ENCODE results near the gene VTI1A. TPM values are rescaled to one million over a fixed set of nuclear protein-coding genes. Genes with fewer than 3 reads are reported as not detected.

VTI1A gene
- total RNA-seq, 2 donors from 2014 or later: 35.2 to 46.9 TPM

- Mint-ChIP-seq H3K27me3 (no peaks in the 10 kb centered on the region), H3K27ac (no peak overlapping the region), H3K4me3 (no peak overlapping the region), H3K9me3 (peaks cover 5% of the 10 kb centered on the region), H3K36me3 (ENCODE audit: low read depth) (no peaks in the 10 kb centered on the region), H3K4me1 (no peaks in the 10 kb centered on the region)
- no peak for ATAC-seq (replicated peaks)
Measured at GRCh38 chr10:112794201-112794600, 347.2 kb downstream of the VTI1A start.

DNA sequence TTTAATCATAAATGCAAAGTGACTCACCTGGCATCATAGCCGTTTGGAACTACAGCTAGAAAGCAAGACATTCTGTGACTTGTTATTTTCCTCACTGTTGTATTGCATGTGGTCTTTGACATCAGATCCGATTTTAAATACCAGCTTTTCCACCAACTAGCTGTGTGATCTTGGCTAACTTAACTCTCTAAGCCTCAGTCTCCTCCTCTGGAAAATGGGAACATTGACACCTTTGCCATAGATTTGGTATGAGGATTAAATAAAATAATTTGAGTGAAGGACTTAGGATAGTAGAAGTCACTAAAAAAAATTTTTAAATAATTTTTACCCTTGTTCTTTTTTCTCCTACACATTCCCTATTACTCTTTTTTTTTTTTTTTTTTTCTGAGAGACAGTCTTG lies 348.1 kb downstream of the VTI1A start:
- Mint-ChIP-seq H3K9me3 (no peaks in the 10 kb centered on the region), H3K27ac (no peak overlapping the region), H3K4me3 (no peak overlapping the region), H3K27me3 (no peaks in the 10 kb centered on the region), H3K4me1 (no peaks in the 10 kb centered on the region), H3K36me3 (ENCODE audit: low read depth) (no peaks in the 10 kb centered on the region)
- ATAC-seq (replicated peaks): no peak

DNA sequence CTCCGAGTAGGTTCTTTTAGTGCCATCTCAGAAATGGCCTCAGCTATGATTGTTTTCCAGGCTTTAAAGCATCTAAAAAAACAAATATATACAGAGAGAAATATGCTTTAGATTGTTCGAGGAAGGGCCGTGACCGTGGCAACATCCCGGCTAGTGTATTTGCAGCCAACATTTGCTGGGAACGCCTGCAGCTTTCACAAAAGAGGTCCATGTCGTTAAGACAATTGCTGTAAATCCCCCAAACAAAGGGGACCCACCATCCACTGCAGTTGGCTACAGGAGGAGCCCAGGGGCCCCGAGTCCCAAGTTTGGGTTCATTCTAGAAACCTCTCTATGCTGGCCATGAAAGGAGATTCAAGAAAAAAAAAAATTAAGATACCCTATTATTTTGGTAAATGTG lies 350.2 kb downstream of the VTI1A start:
- Mint-ChIP-seq H3K36me3 (ENCODE audit: low read depth) (no peaks in the 10 kb centered on the region), H3K27ac (no peak overlapping the region), H3K4me1 (no peaks in the 10 kb centered on the region), H3K27me3 (no peaks in the 10 kb centered on the region), H3K4me3 (no peak overlapping the region), H3K9me3 (no peaks in the 10 kb centered on the region)
- no peak for ATAC-seq (replicated peaks)

DNA sequence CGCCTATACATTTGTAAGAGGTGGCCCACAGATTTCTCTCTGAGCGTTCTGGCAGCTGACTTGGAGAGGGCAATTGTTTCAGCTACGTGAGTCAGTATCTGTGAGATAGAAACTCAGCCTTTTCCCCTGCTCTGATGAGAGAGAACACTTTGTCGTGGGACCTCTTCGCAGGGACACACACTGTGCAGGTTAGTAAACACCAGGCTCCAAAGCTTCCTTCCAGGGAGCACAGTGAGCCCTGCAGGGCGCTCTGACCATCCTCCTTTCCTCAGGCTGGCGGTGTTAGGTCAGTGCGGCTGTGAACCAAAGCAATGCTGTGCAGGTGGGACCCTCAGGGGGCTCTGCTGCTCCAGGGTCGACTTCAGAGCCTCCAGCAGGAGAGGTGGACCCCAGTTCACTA lies 350.8 kb downstream of the VTI1A start:
- no peaks in the 10 kb centered on the region for H3K36me3 Mint-ChIP-seq (ENCODE audit: low read depth)
- no peak overlapping the region for H3K27ac Mint-ChIP-seq
- no peaks in the 10 kb centered on the region for H3K4me1 Mint-ChIP-seq
- no peaks in the 10 kb centered on the region for H3K27me3 Mint-ChIP-seq
- ATAC-seq (replicated peaks): no peak
- no peak overlapping the region for H3K4me3 Mint-ChIP-seq
- H3K9me3 Mint-ChIP-seq: no peaks in the 10 kb centered on the region

GRCh38 chr10:112799038-112799437 lies 352.0 kb downstream of the VTI1A start:
- Mint-ChIP-seq H3K27ac (no peak overlapping the region), H3K36me3 (ENCODE audit: low read depth) (no peaks in the 10 kb centered on the region), H3K9me3 (no peaks in the 10 kb centered on the region), H3K27me3 (no peaks in the 10 kb centered on the region), H3K4me1 (no peaks in the 10 kb centered on the region), H3K4me3 (no peak overlapping the region)
- no peak for ATAC-seq (replicated peaks)

DNA sequence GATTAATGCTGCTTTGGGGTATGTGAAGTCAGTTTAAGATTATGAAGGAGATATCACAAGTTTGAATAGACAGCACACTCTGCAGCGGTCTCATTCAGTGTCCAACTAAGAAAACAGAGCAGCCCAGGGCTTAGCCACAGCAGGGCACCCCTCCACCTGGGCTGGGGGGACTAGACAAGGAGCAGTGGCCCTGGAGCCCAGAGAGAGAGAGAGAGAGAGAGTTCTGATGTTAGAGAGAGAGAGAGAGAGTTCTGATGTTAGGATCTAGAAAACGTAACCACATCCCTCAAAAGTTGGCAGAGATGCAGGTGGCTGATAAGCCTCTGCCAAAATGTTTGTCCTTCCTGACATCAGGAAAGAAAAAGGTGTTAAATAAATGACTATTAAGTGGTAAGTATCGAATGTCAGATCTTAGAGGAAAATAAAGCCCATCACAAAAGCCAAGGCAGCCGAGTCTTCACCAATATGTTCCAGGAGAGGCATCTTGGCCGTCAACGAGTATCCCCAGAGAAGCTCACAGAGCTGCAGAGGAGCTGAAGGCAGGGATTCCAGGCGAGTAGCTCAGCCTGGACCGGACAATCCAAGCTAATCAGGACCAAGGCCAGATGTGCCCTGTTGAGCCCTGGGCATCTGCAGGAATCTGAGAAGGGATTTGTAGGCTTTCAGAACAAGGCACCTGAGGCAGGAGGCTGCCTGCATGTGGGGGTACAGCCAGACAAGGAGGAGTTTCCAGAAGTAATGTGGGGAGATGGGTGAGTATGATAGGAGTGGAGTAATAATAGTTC lies 352.9 kb downstream of the VTI1A start:
- no peak overlapping the region for H3K27ac Mint-ChIP-seq
- no peaks in the 10 kb centered on the region for H3K27me3 Mint-ChIP-seq

GRCh38 chr10:112801004-112801403 lies 354.0 kb downstream of the VTI1A start:
- Mint-ChIP-seq H3K27ac (no peak overlapping the region), H3K4me3 (no peak overlapping the region), H3K36me3 (ENCODE audit: low read depth) (no peaks in the 10 kb centered on the region), H3K9me3 (no peaks in the 10 kb centered on the region), H3K27me3 (no peaks in the 10 kb centered on the region), H3K4me1 (no peaks in the 10 kb centered on the region)
- no peak for ATAC-seq (replicated peaks)

More for the DNA sequence above, 352.9 kb downstream of the VTI1A start:
- Mint-ChIP-seq H3K9me3 (no peaks in the 10 kb centered on the region), H3K36me3 (ENCODE audit: low read depth) (no peaks in the 10 kb centered on the region), H3K4me1 (no peaks in the 10 kb centered on the region), H3K4me3 (no peak overlapping the region)
- no peak for ATAC-seq (replicated peaks)

- Mint-ChIP-seq H3K27me3 (no peaks in the 10 kb centered on the region), H3K9me3 (no peaks in the 10 kb centered on the region), H3K36me3 (ENCODE audit: low read depth) (no peaks in the 10 kb centered on the region), H3K4me1 (no peaks in the 10 kb centered on the region), H3K4me3 (no peak overlapping the region), H3K27ac (no peak overlapping the region)
- no peak for ATAC-seq (replicated peaks)
Measured at GRCh38 chr10:112801748-112802147, 354.7 kb downstream of the VTI1A start.

GRCh38 chr10:112802411-112803022 lies 355.5 kb downstream of the VTI1A start:
- H3K9me3 Mint-ChIP-seq: no peaks in the 10 kb centered on the region
- no peak for ATAC-seq (replicated peaks)
- no peaks in the 10 kb centered on the region for H3K4me1 Mint-ChIP-seq
- no peaks in the 10 kb centered on the region for H3K36me3 Mint-ChIP-seq (ENCODE audit: low read depth)
- no peak overlapping the region for H3K4me3 Mint-ChIP-seq
- no peaks in the 10 kb centered on the region for H3K27me3 Mint-ChIP-seq
- no peak overlapping the region for H3K27ac Mint-ChIP-seq

GRCh38 chr10:112803961-112804401 lies 357.0 kb downstream of the VTI1A start:
- ATAC-seq (replicated peaks): no peak
- Mint-ChIP-seq H3K36me3 (ENCODE audit: low read depth) (no peaks in the 10 kb centered on the region), H3K27me3 (no peaks in the 10 kb centered on the region), H3K4me1 (no peaks in the 10 kb centered on the region), H3K4me3 (no peak overlapping the region), H3K27ac (no peak overlapping the region), H3K9me3 (no peaks in the 10 kb centered on the region)

DNA sequence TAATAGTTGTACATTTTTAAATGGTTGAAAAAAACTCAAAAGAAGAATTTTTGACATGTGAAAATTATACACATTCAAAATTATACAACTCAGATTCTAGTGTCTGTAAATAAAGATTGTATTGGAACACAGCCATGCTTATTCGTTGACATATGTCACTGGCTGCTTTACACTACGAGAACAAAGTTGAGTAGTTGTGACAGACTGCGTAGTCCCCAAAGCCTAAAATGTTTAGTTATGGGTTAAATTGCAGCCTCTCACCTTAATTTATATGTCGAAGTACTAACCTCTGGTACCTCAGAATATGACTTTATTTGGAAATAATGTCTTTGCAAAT lies 358.2 kb downstream of the VTI1A start:
- Mint-ChIP-seq H3K36me3 (ENCODE audit: low read depth) (no peaks in the 10 kb centered on the region), H3K4me3 (no peak overlapping the region), H3K9me3 (no peaks in the 10 kb centered on the region), H3K27ac (no peak overlapping the region), H3K27me3 (no peaks in the 10 kb centered on the region), H3K4me1 (no peaks in the 10 kb centered on the region)
- no peak for ATAC-seq (replicated peaks)

DNA sequence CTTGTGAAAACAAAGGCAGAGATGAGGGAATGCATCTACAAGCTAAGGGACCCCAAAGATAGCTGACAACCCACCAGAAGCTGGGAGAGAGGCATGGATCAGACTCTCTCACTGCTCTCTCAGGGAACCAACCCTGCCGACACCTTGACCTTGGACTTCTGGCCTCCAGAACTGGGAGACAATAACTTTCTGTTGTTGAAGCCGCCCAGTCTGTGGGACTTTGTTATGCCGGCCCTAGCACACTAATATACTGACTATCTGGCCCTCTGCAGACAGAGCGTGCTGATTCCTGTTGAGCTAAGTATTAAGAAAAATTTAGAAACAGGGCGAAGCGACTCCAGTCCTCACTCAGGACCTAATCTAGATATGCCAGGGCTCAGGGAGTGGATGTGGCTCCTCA lies 358.7 kb downstream of the VTI1A start:
- no peak overlapping the region for H3K27ac Mint-ChIP-seq
- H3K4me3 Mint-ChIP-seq: no peak overlapping the region
- H3K36me3 Mint-ChIP-seq (ENCODE audit: low read depth): no peaks in the 10 kb centered on the region
- ATAC-seq (replicated peaks): no peak
- H3K27me3 Mint-ChIP-seq: no peaks in the 10 kb centered on the region
- H3K9me3 Mint-ChIP-seq: no peaks in the 10 kb centered on the region
- no peaks in the 10 kb centered on the region for H3K4me1 Mint-ChIP-seq

- H3K4me3 Mint-ChIP-seq: no peak overlapping the region
- no peak for ATAC-seq (replicated peaks)
- no peaks in the 10 kb centered on the region for H3K9me3 Mint-ChIP-seq
- no peaks in the 10 kb centered on the region for H3K27me3 Mint-ChIP-seq
- no peaks in the 10 kb centered on the region for H3K4me1 Mint-ChIP-seq
- H3K36me3 Mint-ChIP-seq (ENCODE audit: low read depth): no peaks in the 10 kb centered on the region
- no peak overlapping the region for H3K27ac Mint-ChIP-seq
Measured at GRCh38 chr10:112807013-112807412, 360.0 kb downstream of the VTI1A start.

- H3K9me3 Mint-ChIP-seq: no peaks in the 10 kb centered on the region
- H3K4me1 Mint-ChIP-seq: peaks cover 7% of the 10 kb centered on the region
- no peak overlapping the region for H3K4me3 Mint-ChIP-seq
- no peak for ATAC-seq (replicated peaks)
- H3K36me3 Mint-ChIP-seq (ENCODE audit: low read depth): no peaks in the 10 kb centered on the region
- no peak overlapping the region for H3K27ac Mint-ChIP-seq
- no peaks in the 10 kb centered on the region for H3K27me3 Mint-ChIP-seq
Measured at GRCh38 chr10:112809736-112810135, 362.7 kb downstream of the VTI1A start.

- peaks cover 7% of the 10 kb centered on the region for H3K4me1 Mint-ChIP-seq
- no peaks in the 10 kb centered on the region for H3K27me3 Mint-ChIP-seq
- H3K4me3 Mint-ChIP-seq: no peak overlapping the region
- no peak overlapping the region for H3K27ac Mint-ChIP-seq
- ATAC-seq (replicated peaks): no peak
- no peaks in the 10 kb centered on the region for H3K9me3 Mint-ChIP-seq
- peaks cover 7% of the 10 kb centered on the region for H3K36me3 Mint-ChIP-seq (ENCODE audit: low read depth)
Measured at GRCh38 chr10:112810711-112811151, 363.7 kb downstream of the VTI1A start.

Measured in activated T-helper 17 cell treated with anti-CD3 and anti-CD28 coated beads, Interleukin-2, amount 50 U/mL, for 72 hours (primary cell).